HEK293 (cell line): Measurements from ENCODE around the gene TPRG1.

Experiments
- CTCF ChIA-PET: fragments of 350-600 bp; formaldehyde crosslinking; extraction: SDS; loops from one replicate; lab custom pipeline; 2021; ENCODE audit warnings: antibody characterized with exemption; lab: Yijun Ruan, JAX
- POLR2A ChIA-PET: fragments of 300-600 bp; formaldehyde crosslinking; extraction: SDS; loops from one replicate; lab custom pipeline; 2020; ENCODE audit warnings: antibody characterized with exemption, inconsistent platforms; lab: Yijun Ruan, JAX
- H3K27ac ChIP-seq: fragments of 200-500 bp; sonication (Bioruptor generic); 2 replicates; pipeline ENCODE4 v1.5.1; 2014; ENCODE audit warnings: low read depth, low read length, control low read depth, inconsistent platforms; ENCODE audit errors: extremely low read depth
- H3K36me3 ChIP-seq, 2 experiments: fragments of 200-500 bp in 1 of 2; sonication (Bioruptor generic) in 1 of 2; 1 replicate in 1 of 2; 2 replicates in 1 of 2; pipeline ENCODE4 v1.5.1; 2014 to 2017; ENCODE audit warnings: inconsistent platforms in 2 of 2, low read length in 2 of 2; ENCODE audit not compliant: control insufficient read depth in 2 of 2, insufficient read depth in 1 of 2
- H3K4me1 ChIP-seq: fragments of 200-500 bp; sonication (Bioruptor generic); 2 replicates; pipeline ENCODE4 v1.5.1; 2014; ENCODE audit warnings: mild to moderate bottlenecking, low read length, inconsistent platforms; ENCODE audit not compliant: control insufficient read depth, insufficient read depth
- H3K4me3 ChIP-seq: 2 replicates; pipeline ENCODE4 v1.5.1; 2011; ENCODE audit warnings: low read depth, mild to moderate bottlenecking, control low read depth, low read length, moderate library complexity
- H3K9me3 ChIP-seq: fragments of 200-500 bp; sonication (Bioruptor generic); 2 replicates; pipeline ENCODE4 v1.5.1; 2014; ENCODE audit warnings: low read depth, low read length, inconsistent platforms; ENCODE audit not compliant: control insufficient read depth, insufficient read depth
- KLF1 ChIP-seq: fragments of 450-650 bp; formaldehyde crosslinking; IDR thresholded peaks from 2 replicates; pipeline ENCODE4 v1.5.1; 2016; ENCODE audit warnings: missing biosample characterization, missing genetic modification characterization
- PRDM4 ChIP-seq: fragments of 450-650 bp; formaldehyde crosslinking; IDR thresholded peaks from 2 replicates; pipeline ENCODE4 v1.5.1; 2017; ENCODE audit warnings: missing biosample characterization, missing genetic modification characterization
- PRDM6 ChIP-seq: fragments of 450-650 bp; formaldehyde crosslinking; IDR thresholded peaks from 2 replicates; pipeline ENCODE4 v1.5.1; 2017; ENCODE audit warnings: missing biosample characterization, missing genetic modification characterization
- SCRT2 ChIP-seq: fragments of 450-650 bp; formaldehyde crosslinking; IDR thresholded peaks from 2 replicates; pipeline ENCODE4 v1.5.1; 2016; ENCODE audit warnings: missing biosample characterization, missing genetic modification characterization
- SETDB1 ChIP-seq: IDR thresholded peaks from one replicate; pipeline ENCODE4 v1.6.1; 2017; ENCODE audit warnings: mild to moderate bottlenecking, low read length, moderate library complexity, mixed read lengths; ENCODE audit not compliant: insufficient read length
- TRIM28 ChIP-seq: IDR thresholded peaks from 2 replicates; pipeline ENCODE4 v1.6.1; 2011; ENCODE audit warnings: low read length, control low read depth, borderline replicate concordance
- YY2 ChIP-seq: fragments of 450-650 bp; formaldehyde crosslinking; IDR thresholded peaks from 2 replicates; pipeline ENCODE4 v1.5.1; 2016; ENCODE audit warnings: missing biosample characterization, missing genetic modification characterization
- ZNF266 ChIP-seq: fragments of 450-650 bp; formaldehyde crosslinking; IDR thresholded peaks from 2 replicates; pipeline ENCODE4 v1.5.1; 2016; ENCODE audit warnings: missing biosample characterization, missing genetic modification characterization, low read depth
- ZNF335 ChIP-seq: fragments of 450-650 bp; formaldehyde crosslinking; conservative IDR thresholded peaks from 2 replicates; pipeline ENCODE4 v1.5.1; 2016; ENCODE audit warnings: missing biosample characterization, missing genetic modification characterization
- ZNF521 ChIP-seq: fragments of 450-650 bp; formaldehyde crosslinking; IDR thresholded peaks from 2 replicates; pipeline ENCODE4 v1.5.1; 2017; ENCODE audit warnings: missing biosample characterization, mild to moderate bottlenecking, missing genetic modification characterization
- ZNF549 ChIP-seq: fragments of 450-650 bp; IDR thresholded peaks from 2 replicates; pipeline ENCODE4 v1.5.1; 2018; ENCODE audit warnings: missing biosample characterization, missing genetic modification characterization, mild to moderate bottlenecking, inconsistent platforms, moderate library complexity
- ZNF654 ChIP-seq: fragments of 450-650 bp; formaldehyde crosslinking; IDR thresholded peaks from 2 replicates; pipeline ENCODE4 v1.5.1; 2016; ENCODE audit warnings: low read depth, missing biosample characterization, missing genetic modification characterization
- ZNF660 ChIP-seq: fragments of 450-650 bp; IDR thresholded peaks from 2 replicates; pipeline ENCODE4 v1.5.1; 2018; ENCODE audit warnings: missing biosample characterization, mild to moderate bottlenecking, missing genetic modification characterization
- ZNF670 ChIP-seq: fragments of 450-650 bp; formaldehyde crosslinking; IDR thresholded peaks from 2 replicates; pipeline ENCODE4 v1.5.1; 2016; ENCODE audit warnings: missing biosample characterization, missing genetic modification characterization, low read depth
- ZNF785 ChIP-seq: fragments of 450-650 bp; formaldehyde crosslinking; IDR thresholded peaks from 2 replicates; pipeline ENCODE4 v1.5.1; 2016; ENCODE audit warnings: missing biosample characterization, missing genetic modification characterization

TPRG1 gene

GRCh38 chr3:189262746-189263145 lies 91.0 kb downstream of the TPRG1 start:
- POLR2A ChIA-PET = no interaction called here
- Histone ChIP-seq H3K9me3 (no peaks in the 10 kb centered on the region), H3K4me1 (no peaks in the 10 kb centered on the region), H3K27ac (no peak overlapping the region), H3K4me3 (no peak overlapping the region), H3K36me3 (no peaks in the 10 kb centered on the region)
- CTCF ChIA-PET = no interaction called here
- TF ChIP-seq ZNF335 (tag by site-specific recombination) (0 out of 2 replicates have a peak, but pooled peaks have one; percentile 23), PRDM6 (no peak), ZNF521 (no peak), YY2 (no peak)

GRCh38 chr3:189267981-189268613 lies 96.3 kb downstream of the TPRG1 start:
- POLR2A ChIA-PET = no interaction called here
- CTCF ChIA-PET = interaction anchor here (0.6 to 4.0 kb wide), 6 partner anchors 9 to 1429 kb away, joined by 3 to 29 read pairs (median 3); no protein-coding TSS in a partner anchor
- no peaks in the 10 kb centered on the region for H3K9me3 ChIP-seq
- no peaks in the 10 kb centered on the region for H3K36me3 ChIP-seq
- H3K27ac ChIP-seq = no peak overlapping the region
- no peaks in the 10 kb centered on the region for H3K4me1 ChIP-seq
- TF ChIP-seq ZNF549 (peak; percentile 81), ZNF654 (tag by site-specific recombination) (peak; percentile 14), ZNF785 (tag by site-specific recombination) (no peak), PRDM6 (no peak), TRIM28 (no peak), ZNF660 (tag by site-specific recombination) (no peak), ZNF266 (tag by site-specific recombination) (no peak), SCRT2 (no peak), KLF1 (tag by site-specific recombination) (no peak)
- H3K4me3 ChIP-seq = no peak overlapping the region

GRCh38 chr3:189269365-189269764 lies 97.6 kb downstream of the TPRG1 start:
- ChIA-PET CTCF (interaction anchor here (0.6 to 4.0 kb wide), 11 partner anchors 40 to 757 kb away, joined by 3 to 29 read pairs (median 3); no protein-coding TSS in a partner anchor), POLR2A (interaction anchor here (0.7 kb wide), 1 partner anchor 854 kb away, joined by 3 read pairs; no protein-coding TSS in a partner anchor)
- H3K4me1 ChIP-seq = no peaks in the 10 kb centered on the region
- TF ChIP-seq ZNF670 (tag by site-specific recombination) = no peak
- no peak for TF ChIP-seq PRDM4
- TF ChIP-seq SETDB1 = no peak
- no peak overlapping the region for H3K27ac ChIP-seq
- no peak overlapping the region for H3K4me3 ChIP-seq
- H3K36me3 ChIP-seq = no peaks in the 10 kb centered on the region
- H3K9me3 ChIP-seq = no peaks in the 10 kb centered on the region
